ENCODE results near the gene CLDN10.
"Not testable (repeated sequence)": the region's sequence is repeated elsewhere in the genome, so short reads cannot be mapped to it uniquely, and the experiment has no call there.

Gene CLDN10, protein sequence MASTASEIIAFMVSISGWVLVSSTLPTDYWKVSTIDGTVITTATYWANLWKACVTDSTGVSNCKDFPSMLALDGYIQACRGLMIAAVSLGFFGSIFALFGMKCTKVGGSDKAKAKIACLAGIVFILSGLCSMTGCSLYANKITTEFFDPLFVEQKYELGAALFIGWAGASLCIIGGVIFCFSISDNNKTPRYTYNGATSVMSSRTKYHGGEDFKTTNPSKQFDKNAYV

DNA sequence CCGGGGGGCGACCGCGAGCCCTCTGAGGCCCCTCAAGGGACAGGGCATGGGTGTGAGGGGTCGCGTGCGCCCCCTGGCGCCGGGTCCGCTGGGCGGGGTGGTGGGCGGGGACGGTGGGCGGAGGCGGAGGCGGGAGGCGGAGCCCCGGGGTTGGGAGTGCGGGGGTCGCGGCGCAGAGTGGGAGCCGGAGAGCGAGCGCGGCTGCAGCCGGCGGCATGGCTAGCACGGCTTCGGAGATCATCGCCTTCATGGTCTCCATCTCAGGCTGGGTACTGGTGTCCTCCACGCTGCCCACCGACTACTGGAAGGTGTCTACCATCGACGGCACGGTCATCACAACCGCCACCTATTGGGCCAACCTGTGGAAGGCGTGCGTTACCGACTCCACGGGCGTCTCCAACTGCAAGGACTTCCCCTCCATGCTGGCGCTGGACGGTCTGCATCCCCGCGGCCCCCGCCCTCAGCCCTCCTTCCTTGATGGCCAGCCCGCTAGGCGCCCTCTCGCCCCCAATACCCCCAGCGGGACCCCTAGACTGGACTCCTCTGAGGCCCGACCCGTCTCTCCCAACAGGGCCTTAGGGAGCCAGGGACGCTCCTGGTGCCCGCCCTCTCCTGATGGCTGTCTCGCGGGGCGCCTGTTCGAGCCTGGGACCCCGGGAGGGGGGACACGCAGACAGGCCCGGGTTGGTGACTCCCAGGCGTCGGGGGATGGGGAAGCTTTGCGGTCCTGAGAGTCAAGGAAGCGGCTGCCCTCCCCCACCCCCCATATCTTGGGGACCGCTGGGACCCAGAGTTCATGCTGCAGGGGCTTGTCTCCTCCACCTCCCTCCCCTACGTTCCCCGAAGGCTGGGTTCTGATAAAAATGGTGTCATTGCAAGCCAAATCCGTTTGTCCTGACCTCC lies at the start of gene CLDN10:
TSS of gene CLDN10 (plus strand) at position 182 of the 903 bp plus-strand sequence. CDS start at position 216, 34 bp downstream.
- DNase-seq: no peak

DNA sequence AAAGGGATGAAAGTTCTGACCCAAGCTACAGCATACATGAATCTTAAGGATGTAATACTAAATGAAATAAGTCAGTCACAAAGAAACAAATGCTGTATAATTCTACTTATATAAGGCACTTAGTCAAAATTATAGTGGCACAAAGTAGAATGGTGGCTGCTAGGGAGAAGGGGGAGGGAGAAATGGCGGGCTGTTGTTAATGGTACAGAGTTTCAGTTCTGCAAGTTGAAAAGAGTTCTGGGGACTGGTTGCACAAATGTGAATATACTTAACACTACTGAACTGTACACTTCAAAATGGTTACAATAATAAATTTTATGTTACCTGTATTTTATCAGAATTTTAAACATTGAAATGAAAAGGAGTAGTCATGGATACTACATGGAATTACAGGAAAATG lies 48.9 kb upstream of the CLDN10 start:
- no peak for DNase-seq

DNA sequence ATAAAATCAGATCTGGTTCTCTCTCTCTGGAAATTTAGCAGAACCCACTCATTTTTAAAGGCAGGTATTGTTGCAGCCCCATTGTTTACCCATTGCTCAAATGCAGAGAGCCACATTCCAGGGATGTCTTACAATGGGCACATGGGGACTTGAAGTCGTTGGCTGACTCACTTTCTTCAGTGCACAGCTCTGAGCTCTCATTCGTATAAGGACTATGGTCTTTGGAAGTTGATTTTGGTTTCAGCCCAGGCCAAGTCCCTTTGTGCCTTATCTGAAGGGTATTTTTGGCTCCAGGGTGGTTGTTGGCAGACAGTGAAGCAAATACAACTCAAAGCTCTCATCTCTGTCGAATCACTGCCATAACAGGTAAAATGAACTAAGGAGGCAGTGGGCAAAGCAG lies 47.3 kb upstream of the CLDN10 start:
- no peak for DNase-seq

DNA sequence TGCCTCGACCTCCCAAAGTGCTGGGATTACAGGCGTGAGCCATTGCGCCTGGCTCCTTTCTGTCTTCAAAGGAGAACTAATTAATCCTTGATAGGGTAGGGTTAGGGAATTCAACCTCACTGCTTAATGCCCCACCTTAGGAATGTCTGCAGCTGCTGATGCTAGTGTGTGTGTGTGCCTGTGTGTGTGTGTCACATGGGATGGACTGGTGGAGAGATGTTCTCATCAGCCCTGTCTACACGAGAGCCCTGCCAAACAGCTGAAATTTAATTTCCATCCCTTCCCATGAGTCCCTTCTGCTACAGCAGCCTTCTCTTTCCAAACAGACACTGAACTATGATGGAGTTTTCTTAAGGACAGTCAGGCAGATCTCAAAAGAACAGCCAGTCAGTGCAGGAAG lies 46.5 kb upstream of the CLDN10 start:
- no peak for DNase-seq

DNA sequence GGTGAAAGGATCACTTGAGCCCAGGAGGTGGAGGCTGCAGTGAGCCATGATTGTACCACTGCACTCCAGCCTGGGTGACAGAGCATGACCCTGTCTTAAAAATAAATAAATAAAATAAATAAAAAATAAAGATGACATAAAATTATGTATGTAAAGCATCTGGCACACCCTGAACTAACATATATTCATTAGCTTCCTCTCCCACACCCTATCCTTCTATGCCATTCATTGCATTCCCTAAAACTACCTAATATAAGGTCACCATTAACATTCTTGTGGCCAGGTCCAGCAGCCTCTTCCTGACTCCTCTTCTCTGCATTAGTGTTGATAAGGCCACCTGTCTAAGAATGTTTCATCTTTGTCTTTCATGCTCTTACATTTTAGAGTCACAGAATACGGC lies 44.5 kb upstream of the CLDN10 start:
- DNase-seq: no peak

DNA sequence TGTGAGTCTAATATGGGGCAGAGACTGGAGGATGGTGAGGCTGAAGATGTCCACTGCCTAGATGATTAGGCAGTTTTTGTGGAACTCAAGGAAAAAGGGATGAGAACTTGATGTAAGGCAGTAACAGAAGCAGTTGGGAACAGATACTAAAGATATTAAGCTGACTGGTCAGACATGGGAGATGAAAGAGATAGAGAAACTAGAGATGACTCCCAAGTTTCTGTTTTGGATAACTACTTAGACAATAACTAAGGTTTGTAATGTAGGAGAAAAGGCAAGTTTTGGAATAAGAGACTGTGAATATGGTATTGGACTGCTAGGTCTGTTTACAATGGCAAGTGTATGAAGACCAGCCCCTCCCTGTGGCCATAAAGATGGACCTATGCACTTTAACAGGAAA lies 43.5 kb upstream of the CLDN10 start:
- peak; percentile 69 for DNase-seq

DNA sequence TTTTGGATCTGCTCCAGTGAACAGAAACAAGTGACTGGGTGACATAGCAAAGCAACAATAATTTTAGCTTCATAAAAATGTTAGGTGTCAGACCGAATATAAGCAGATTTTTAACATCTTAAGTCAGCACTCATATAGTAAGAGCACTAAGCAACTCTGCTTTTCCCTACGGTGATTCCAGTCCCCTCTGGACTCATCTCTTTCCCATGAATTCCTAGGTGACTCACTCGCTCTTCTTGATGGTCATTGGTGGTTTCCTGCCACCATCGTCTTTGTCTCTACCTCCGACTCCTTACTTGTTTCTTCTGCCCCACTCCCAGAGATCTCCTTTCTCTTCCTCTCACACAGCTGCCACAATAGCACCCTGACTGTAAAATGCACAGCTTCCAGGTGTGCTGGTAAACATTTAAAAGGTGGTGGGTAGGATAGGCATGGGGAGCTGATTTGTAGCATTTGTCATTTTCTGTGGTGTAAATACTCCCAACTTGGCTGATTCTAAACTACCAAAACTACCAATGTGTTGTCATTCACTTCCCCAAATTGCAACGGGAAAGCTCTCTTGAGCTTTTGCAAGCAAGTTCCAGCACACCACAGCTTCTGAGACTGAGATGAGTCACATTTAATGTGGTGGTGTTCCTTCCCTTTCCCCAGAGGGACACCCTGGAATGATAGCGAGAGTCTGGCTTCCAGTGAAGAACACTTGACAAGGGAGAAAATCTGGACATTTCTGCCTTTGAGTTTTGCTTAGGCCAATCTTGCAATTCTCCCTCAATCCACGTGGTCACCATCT lies 42.8 kb upstream of the CLDN10 start:
- DNase-seq: peak; percentile 91

DNA sequence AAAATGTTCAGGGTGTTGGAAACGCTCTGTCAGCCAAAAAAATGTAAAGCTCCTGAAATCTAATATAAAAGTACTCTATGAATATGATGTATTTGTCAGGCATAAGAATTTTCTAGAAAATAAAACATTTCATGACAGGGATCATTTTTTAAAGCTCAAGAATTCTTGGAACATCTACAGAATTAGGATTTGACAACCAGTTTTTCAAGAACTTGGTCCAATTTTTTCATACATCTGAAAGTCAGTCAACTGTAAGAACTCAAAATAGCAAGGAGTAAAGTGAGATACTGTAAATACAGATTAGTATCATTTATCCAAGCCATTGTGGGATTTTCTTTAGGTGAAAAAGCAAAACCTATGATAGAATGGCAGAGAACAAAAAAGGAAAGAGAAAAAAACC lies 41.6 kb upstream of the CLDN10 start:
- DNase-seq: no peak

DNA sequence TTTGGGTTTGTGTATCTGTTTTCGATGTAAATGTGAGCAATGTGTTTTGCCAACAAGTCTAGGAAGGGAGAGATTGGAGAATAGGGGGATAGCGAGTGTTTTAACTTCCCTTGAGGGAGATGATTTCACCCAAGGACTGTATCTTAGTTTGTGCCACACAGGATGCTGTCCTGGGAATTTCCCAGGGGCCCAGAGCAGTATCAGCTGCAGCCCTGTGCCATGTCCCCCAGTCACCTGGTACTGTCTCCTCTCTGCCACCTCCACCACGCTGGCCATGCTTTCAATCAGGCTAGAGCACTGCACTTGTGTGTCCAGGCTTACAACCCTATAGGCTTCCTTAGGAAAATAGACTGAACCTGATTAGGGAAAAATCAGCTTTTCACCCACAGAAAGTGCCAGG lies 40.1 kb upstream of the CLDN10 start:
- no peak for DNase-seq

DNA sequence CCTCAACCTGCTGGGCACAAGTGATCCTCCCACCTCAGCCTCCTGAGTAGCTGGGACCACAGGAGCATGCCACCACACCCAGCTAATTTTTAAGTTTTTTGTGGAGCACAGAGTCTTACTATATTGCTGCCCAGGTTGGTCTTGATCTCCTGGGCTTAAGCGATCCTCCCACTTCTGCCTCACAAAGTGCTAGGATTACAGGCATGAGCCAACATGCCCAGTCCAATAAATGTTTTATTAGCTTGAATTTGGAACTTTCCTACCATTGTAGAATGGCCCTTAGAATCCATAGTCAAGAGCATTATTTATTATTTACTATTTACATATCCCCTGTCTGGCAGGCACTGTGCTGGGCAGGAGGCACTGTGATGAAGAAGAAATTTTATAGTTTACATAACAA lies 39.6 kb upstream of the CLDN10 start:
- DNase-seq: no peak

DNA sequence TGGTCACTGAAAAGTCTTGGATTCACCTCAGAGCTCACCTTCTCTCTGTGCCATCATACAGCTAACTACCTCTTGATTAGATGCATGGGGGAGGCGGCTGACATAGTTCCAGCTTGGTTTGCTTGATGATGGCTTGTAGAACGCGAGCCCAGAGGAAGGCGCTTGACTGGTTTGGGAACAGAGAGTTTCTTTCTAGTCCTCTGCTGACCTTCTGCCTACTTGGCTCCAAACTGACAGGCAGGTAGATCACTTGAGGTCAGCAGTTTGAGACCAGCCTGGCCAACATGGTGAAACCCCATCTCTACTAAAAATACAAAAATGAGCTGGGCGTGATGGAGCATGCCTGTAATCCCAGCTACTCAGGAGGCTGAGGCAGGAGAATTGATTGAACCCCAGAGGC lies 36.9 kb upstream of the CLDN10 start:
- not testable (repeated sequence) for DNase-seq

DNA sequence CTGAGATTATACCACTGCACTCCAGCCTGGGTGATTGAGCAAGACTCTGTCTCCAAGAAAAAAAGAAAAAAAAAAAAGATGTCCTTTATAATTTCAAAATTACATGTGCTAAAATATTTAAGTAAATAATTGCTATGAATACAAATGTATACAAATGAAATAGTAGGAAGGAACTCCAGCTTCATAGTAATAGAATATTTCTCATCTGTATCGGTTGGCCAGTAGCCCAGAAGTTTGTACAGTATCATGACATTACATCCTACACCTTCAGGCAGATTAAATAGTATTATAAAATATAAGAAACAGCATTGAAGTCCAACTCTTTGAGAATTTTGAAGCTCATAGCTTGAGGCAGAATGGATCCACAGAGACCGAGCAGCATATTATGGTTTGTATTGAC lies 36.5 kb upstream of the CLDN10 start:
- no peak for DNase-seq

DNA sequence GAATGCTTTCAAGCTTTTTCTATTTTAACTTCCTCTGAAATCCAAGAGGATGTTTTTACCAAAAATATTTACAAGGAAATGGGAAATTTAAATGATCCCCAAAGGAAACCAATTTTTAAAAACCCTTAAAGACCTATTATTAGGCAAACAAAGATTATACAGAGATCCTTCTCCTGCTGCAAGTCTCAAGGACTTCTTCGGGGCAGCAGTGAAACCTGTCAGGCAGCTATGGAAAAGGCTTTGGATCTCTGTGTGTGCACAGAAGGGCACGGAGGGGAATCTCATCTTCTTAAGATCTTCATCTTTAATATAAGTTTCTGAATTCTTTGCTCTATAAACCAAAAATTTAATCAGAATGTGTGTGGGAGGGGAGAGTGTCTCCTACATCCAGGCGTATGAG lies 36.0 kb upstream of the CLDN10 start:
- DNase-seq: no peak

DNA sequence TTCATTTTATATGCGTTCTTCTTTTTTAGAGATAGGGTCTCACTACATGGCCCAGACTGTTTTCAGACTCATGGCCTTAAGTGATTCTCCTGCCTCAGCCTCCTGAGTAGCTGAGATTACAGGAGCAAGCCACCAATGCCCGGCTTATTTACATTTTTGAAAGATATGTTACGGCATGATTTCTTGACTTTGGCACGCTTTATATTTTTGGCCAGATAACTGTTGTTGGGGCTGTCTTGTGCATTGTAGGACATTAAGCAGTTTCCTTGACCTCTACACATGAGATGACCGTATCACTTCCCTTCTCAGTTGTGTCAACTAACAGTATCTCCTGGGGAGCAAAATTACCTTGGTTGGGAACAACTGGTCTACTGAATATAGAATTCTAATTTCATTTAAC lies 28.9 kb upstream of the CLDN10 start:
- DNase-seq: no peak

DNA sequence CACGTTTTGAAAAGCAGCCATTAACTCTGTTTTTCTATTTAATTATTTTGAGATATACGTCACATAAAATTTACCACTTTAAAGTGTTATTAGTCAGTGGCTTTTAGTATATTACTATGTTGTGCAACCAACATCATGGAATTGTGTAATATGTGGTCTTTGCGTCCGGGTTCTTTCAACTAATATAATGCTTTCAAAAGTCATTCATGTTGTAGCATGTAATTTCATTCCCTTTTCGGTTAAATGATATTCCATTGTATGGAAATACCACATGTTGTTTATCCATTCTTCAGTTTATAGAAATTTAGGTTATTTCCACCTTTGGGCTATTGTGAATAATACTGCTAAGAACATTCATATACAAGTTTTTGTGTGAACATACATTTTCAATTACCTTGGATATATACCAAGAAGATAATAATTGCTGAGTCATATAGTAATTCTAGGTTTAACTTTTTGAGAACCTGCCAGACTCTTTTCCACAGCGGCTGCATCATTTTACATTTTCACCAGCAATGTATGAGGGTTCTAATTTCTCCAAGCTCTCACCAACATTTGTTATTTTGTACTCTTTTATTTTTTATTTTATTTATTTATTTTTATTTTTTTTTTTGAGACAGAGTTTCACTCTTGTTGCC lies 28.1 kb upstream of the CLDN10 start:
- DNase-seq: peak; percentile 76

DNA sequence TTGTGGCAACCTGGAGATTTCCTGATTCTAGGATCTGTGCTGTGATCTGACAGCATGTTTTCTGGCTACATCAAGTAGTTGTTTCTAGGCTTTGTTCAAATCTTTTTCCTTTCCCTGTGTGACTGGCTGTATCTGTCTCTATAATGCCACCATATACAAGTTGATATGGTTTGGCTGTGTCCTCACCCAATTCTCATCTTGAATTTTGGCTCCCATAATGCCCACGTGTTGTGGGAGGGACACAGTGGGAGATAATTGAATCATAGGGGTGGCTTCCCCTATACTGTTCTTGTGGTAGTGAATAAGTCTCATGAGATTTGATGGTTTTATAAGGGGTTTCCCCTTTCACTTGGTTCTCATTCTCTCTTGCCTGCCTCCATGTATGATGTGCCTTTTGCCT lies 24.6 kb upstream of the CLDN10 start:
- peak; percentile 21 for DNase-seq

DNA sequence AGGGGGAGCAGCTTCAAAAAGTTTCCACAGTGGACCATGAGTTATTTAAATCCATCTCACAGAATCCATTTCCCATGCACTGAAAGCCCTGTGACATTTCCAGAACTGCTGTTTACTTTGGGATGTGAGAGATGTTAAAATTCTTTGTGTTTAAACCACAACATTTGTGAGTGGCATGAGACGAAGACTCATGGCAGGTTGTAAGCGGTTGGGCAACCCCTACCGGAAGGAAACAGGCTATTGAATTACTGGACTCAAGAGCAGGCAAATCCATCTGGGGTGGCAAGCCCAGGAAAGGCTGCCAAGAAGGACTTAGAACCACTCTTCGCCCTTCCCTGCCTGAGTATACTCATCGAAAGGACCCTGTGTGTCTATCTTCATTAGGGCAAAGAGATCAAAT lies 22.3 kb upstream of the CLDN10 start:
- DNase-seq: peak; percentile 22

DNA sequence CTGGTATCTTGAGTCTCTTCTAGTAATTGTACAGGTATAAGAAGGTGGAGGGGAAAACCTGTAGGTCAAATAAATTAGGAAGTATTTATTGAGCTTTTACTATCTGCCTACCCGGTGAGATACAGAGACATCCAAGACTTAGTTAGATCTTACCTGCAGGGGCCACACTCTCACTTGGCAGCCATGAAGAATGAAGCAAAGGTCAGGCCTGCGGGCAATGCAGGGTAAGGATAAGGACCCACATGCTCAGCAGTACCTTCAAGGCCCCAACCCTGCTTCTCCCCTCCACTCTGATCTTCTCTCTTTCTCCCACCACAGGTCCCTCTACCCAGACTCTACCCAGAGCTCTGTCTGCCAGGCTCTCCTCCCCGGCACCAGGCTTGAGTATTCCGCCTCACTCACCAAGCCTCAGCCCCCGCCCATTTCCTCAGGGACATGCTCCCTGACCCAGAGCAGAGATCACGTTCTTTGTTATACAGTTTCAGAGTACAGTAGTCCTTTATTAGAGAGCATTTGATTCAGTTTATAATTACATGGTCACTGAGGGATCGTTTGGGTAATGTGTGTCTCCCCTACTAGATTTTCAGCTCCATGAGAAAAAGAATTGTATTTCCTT lies 18.9 kb upstream of the CLDN10 start:
- no peak for DNase-seq

DNA sequence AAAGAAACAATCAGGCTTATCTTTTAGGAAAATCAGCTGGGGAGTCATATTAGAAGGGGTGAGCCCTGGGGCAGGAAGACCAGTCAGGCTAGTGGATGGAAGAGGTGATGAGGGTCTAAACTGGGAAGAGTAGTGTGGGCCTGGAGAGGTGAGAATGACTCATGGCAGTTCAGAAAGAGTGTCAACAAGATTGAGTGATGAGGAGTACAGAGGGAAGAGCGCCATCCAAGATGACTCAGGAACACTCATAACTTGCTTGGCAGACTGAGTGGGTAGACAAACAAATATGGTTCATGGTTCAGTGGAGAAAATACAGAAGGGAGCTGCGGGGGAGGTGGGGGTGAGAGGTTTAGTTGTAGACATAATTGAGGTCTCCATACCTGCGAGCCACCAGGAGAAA lies 17.3 kb upstream of the CLDN10 start:
- peak; percentile 65 for DNase-seq

DNA sequence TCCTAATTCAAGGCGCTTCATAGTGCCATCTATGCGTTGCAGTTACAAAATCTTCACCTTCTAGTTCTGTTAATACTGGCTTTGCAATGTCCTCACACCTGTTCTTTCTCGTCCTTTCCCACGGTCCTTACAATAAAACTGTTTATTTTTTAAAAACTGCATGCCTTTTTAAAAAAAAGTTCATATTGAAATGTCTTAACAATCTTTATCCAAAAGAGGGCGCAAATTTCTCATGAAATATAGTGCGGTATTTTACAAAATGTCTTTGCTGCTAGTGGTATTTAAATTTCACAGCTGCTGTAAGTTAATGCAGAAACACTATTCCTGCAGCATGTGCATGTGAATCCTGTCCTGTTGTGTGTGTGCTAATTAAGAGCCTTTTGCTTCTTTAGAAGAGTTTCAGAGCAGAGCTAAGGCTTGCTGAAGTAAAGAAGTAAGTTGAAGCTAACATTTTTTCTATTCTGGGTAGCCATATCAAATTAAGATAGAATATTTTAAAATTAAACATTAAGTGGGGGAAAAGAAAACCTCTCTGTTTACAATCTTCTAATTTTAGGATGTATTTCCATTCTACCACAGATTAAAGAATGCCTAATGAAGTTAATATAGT lies 15.8 kb upstream of the CLDN10 start:
- DNase-seq: peak; percentile 41

DNA sequence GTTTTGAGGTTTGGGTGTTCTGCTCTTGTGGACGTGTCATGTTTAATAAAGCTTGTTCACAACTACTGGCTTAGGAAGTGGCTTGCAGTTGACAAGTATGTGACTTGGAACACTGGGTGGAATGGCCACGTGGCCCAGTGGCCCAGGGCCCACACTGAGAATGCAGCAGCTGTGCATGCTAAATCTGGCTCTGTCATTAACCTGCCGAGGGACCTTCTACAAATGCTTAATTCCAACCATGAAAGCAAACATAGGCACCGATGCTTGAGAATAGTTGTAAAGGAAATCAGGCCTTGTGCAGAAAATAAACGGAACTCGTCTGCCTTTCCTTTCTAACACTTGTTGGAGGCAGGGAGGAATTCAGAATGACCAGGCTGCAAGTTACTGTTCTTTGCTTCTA lies 11.6 kb upstream of the CLDN10 start:
- DNase-seq: no peak

DNA sequence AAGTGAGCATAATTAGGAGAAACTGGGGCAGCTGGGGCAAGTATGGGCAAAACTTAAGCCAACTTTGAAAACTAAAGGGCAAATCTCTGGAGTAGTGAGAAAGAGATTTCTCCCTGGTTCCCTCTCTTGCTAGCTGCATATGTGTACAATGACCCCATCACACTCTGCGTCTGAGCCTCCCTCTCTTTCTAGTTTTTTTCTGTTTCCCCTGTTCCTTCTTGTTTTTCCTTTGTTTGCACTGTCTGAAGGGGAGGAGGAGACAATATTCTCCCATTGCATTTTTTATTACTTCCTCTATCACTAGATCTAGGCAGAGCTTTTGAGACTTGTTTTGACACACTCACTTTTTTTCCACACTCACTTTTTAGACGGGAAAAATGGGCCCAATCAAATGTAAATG lies 11.2 kb upstream of the CLDN10 start:
- no peak for DNase-seq

Data from inflammatory macrophage treated with lipopolysaccharide for 4 hours (primary cell).